HUES64 (cell line): Measurements from ENCODE around the gene SPNS3.

Experiments
- H3K27ac ChIP-seq: 2 replicates; pipeline ENCODE4 v1.7.0; 2013; ENCODE audit warnings: low read depth, low read length, inconsistent platforms
- H3K27me3 ChIP-seq: 2 replicates; pipeline ENCODE4 v1.6.1; 2013; ENCODE audit warnings: mild to moderate bottlenecking, low read length; ENCODE audit not compliant: insufficient read depth
- H3K36me3 ChIP-seq: 2 replicates; pipeline ENCODE4 v1.6.1; 2013; ENCODE audit warnings: mild to moderate bottlenecking, low read length; ENCODE audit not compliant: insufficient read depth
- H3K4me1 ChIP-seq: 2 replicates; pipeline ENCODE4 v1.6.1; 2013; ENCODE audit warnings: mild to moderate bottlenecking, low read length, moderate library complexity; ENCODE audit not compliant: insufficient read depth
- H3K4me3 ChIP-seq: 2 replicates; pipeline ENCODE4 v1.5.1; 2013; ENCODE audit warnings: mild to moderate bottlenecking, low read length, moderate library complexity
- H3K9ac ChIP-seq: 2 replicates; pipeline ENCODE4 v1.6.1; 2013; ENCODE audit warnings: mild to moderate bottlenecking, low read depth, low read length
- H3K9me3 ChIP-seq: 2 replicates; pipeline ENCODE4 v1.6.1; 2013; ENCODE audit warnings: low read depth, low read length; ENCODE audit not compliant: insufficient read depth
- WGBS: fragments of 150-250, 120-280 bp; methylation state at CpG from one replicate; pipeline ENCODE4 v1.1.7; 2013; ENCODE audit warnings: missing lambda C conversion rate; 5-methylcytosine and 5-hydroxymethylcytosine counted together

The SPNS3 gene

GRCh38 chr17:4446326-4447071 is 12.8 kb downstream of the SPNS3 start:
- Histone ChIP-seq H3K4me3 (no peak overlapping the region), H3K27ac (no peak overlapping the region), H3K4me1 (no peaks in the 10 kb centered on the region), H3K9ac (no peak overlapping the region), H3K27me3 (no peaks in the 10 kb centered on the region), H3K36me3 (no peaks in the 10 kb centered on the region), H3K9me3 (no peaks in the 10 kb centered on the region)
- 93% methylated on average over 20 of the region's 20 CpGs for WGBS

DNA sequence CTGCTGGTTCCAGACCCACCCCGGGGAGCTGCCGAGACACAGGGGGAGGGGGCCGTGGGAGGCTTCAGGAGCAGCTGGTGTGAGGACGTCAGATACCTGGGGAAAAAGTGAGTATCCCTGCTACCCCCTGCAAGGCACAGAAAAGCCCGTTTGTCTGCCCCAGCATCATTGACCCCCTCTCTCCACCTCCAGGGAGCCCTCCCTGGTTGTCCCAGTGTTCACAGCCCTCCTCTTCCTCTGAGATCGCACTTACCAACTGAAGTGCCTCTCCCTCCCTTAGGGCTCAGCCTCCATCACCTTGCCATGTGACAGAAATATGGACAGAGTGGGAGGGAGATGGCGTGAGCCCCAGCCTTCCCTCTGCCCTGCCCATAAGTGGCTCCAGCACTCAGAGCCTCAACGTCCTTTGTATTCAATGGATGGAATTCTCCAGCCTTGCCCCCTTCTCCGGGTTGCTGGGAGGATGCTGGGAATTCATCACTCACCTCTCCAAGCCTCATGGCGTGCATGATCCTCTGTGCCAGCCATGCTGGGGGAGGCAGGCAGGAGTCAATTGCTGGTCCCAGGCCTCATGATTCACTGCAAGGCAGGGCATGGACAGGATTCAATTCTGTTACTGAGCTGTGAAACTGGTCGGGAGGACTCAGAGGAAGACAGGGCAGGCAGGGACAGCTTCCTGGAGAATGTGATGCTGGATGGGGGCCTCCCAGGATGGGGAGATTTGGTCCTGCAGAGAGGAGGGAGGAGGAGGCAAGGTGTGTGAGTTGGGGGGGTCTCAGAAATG is 14.6 kb downstream of the SPNS3 start:
- Histone ChIP-seq H3K9ac (no peak overlapping the region), H3K36me3 (no peaks in the 10 kb centered on the region), H3K9me3 (no peaks in the 10 kb centered on the region), H3K4me1 (no peaks in the 10 kb centered on the region), H3K27me3 (no peaks in the 10 kb centered on the region), H3K4me3 (no peak overlapping the region), H3K27ac (no peak overlapping the region)
- WGBS, result 81% methylated on average over 11 of the region's 11 CpGs

GRCh38 chr17:4449736-4450135 is 16.0 kb downstream of the SPNS3 start:
- no peak overlapping the region for H3K27ac ChIP-seq
- no peaks in the 10 kb centered on the region for H3K36me3 ChIP-seq
- H3K9ac ChIP-seq, result no peak overlapping the region
- no peak overlapping the region for H3K4me3 ChIP-seq
- no peaks in the 10 kb centered on the region for H3K4me1 ChIP-seq
- no peaks in the 10 kb centered on the region for H3K9me3 ChIP-seq
- 84% methylated on average over 11 of the region's 11 CpGs for WGBS
- H3K27me3 ChIP-seq, result no peaks in the 10 kb centered on the region

GRCh38 chr17:4450710-4451316 is 17.1 kb downstream of the SPNS3 start:
- no peaks in the 10 kb centered on the region for H3K9me3 ChIP-seq
- H3K4me3 ChIP-seq, result no peak overlapping the region
- H3K27me3 ChIP-seq, result no peaks in the 10 kb centered on the region
- no peaks in the 10 kb centered on the region for H3K4me1 ChIP-seq
- no peak overlapping the region for H3K27ac ChIP-seq
- no peaks in the 10 kb centered on the region for H3K36me3 ChIP-seq
- 93% methylated on average over 14 of the region's 14 CpGs for WGBS
- no peak overlapping the region for H3K9ac ChIP-seq

GRCh38 chr17:4453812-4454591 is 20.3 kb downstream of the SPNS3 start:
- Histone ChIP-seq H3K36me3 (no peaks in the 10 kb centered on the region), H3K27me3 (no peaks in the 10 kb centered on the region), H3K9ac (no peak overlapping the region), H3K9me3 (no peaks in the 10 kb centered on the region), H3K27ac (no peak overlapping the region), H3K4me1 (no peaks in the 10 kb centered on the region), H3K4me3 (no peak overlapping the region)
- WGBS, result 93% methylated on average over 9 of the region's 9 CpGs

- H3K36me3 ChIP-seq, result no peaks in the 10 kb centered on the region
- no peaks in the 10 kb centered on the region for H3K4me1 ChIP-seq
- H3K27ac ChIP-seq, result no peak overlapping the region
- WGBS, result 91% methylated on average over 4 of the region's 5 CpGs
- no peak overlapping the region for H3K9ac ChIP-seq
- H3K27me3 ChIP-seq, result no peaks in the 10 kb centered on the region
- no peak overlapping the region for H3K4me3 ChIP-seq
- H3K9me3 ChIP-seq, result no peaks in the 10 kb centered on the region
Observed at GRCh38 chr17:4460661-4461060, 26.9 kb downstream of the SPNS3 start.

DNA sequence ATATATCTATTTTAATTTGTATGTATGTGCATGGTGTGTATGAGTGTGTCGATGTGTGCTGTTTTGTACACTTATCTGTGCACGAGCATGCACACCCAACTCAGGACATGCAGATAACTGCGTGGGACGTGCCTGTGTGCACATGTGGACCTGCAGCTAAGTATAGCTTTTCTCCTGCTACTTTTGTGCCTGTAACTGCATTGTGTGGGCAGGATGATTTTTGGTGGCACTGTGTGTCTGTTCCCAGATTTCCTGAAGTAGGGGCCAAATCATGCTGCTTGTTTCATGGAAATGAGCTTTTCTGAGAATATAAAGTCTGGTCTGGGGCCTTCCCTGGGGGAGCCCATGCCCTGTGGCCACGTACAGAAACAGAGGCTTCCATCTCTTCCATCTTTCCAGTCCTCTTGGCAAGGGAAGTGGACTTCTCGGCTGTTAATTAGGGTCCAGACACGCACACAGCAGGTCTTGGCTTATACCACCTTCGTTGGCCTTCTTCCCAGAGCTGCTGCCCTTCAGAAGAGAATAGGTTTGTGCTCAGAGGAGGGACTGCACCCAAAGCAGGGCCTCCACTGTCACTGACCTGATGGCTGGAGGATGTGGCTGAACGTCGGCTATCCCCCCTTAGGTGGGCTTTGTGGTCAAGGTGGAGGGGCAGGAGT is 30.2 kb downstream of the SPNS3 start:
- Histone ChIP-seq H3K4me1 (no peaks in the 10 kb centered on the region), H3K4me3 (no peak overlapping the region), H3K27ac (no peak overlapping the region), H3K9ac (no peak overlapping the region), H3K9me3 (no peaks in the 10 kb centered on the region), H3K27me3 (no peaks in the 10 kb centered on the region), H3K36me3 (no peaks in the 10 kb centered on the region)
- WGBS, result 89% methylated on average over 10 of the region's 10 CpGs

DNA sequence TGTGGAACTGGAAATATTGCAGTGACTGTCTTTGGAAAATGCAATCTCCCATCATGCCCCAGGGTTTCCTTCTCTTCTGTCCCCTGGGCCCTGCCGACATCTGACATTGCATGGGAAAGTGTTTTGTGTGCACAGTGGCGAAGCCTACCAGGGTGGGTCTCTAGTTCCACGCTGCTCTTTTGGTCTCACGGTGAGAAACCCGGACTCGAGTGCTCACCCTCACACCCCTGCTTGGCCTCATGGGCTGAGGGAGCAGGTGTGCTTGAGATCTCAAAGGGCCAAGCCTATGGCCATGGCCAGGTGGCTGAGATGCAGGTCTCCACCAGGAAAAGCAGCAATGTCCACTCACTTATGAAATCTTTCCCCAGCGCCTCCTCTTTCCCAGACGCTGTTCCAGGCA is 32.0 kb downstream of the SPNS3 start:
- WGBS, result 94% methylated on average over 8 of the region's 8 CpGs
- H3K9ac ChIP-seq, result no peak overlapping the region
- no peaks in the 10 kb centered on the region for H3K27me3 ChIP-seq
- H3K4me1 ChIP-seq, result no peaks in the 10 kb centered on the region
- H3K36me3 ChIP-seq, result no peaks in the 10 kb centered on the region
- H3K9me3 ChIP-seq, result no peaks in the 10 kb centered on the region
- no peak overlapping the region for H3K27ac ChIP-seq
- H3K4me3 ChIP-seq, result no peak overlapping the region

GRCh38 chr17:4467287-4467686 is 33.5 kb downstream of the SPNS3 start:
- Histone ChIP-seq H3K9ac (no peak overlapping the region), H3K27ac (no peak overlapping the region), H3K9me3 (no peaks in the 10 kb centered on the region), H3K4me3 (no peak overlapping the region), H3K36me3 (no peaks in the 10 kb centered on the region), H3K4me1 (no peaks in the 10 kb centered on the region), H3K27me3 (no peaks in the 10 kb centered on the region)
- WGBS, result 89% methylated on average over 7 of the region's 7 CpGs

DNA sequence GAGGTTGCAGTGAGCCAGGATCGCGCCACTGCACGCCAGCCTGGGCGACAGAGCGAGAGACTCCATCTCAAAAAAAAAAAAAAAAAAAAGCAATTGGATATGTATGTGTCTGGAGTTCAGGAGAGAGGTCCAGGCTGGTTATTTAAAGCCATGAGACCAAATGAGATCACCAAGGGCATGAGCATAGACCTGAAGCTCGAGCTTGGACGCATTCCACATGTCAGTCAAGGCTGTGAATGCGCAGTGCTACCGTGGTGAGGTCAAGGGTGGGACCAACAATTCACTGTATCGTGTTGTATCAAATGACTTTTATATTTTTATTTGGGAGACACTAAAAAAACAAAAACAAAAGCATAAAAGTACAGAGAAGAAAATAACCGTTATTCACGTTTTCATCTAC is 35.8 kb downstream of the SPNS3 start:
- Histone ChIP-seq H3K27me3 (no peaks in the 10 kb centered on the region), H3K4me1 (no peaks in the 10 kb centered on the region), H3K4me3 (no peak overlapping the region), H3K27ac (no peak overlapping the region), H3K36me3 (no peaks in the 10 kb centered on the region), H3K9me3 (no peaks in the 10 kb centered on the region), H3K9ac (no peak overlapping the region)
- WGBS, result 93% methylated on average over 9 of the region's 12 CpGs
